SK-N-SH (cell line): ENCODE measurements around the gene RBM25.

Source experiments
- EP300 ChIP-seq, 2 experiments: IDR thresholded peaks; 2 replicates each; pipeline versions ENCODE4 v1.4.0 to v1.6.1; 2012; ENCODE audit warnings: borderline replicate concordance in 1 of 2, low read depth in 1 of 2, low read length in 1 of 2
- GABPA ChIP-seq: IDR thresholded peaks from 2 replicates; pipeline ENCODE4 v1.4.0; 2012; ENCODE audit warnings: low read depth, mild to moderate bottlenecking
- JUND ChIP-seq: IDR thresholded peaks from 2 replicates; pipeline ENCODE4 v1.4.0; 2012
- NFIC ChIP-seq: IDR thresholded peaks from 2 replicates; pipeline ENCODE4 v1.4.0; 2012; ENCODE audit warnings: borderline replicate concordance
- NRF1 ChIP-seq: IDR thresholded peaks from 2 replicates; pipeline ENCODE4 v1.6.1; 2012; ENCODE audit warnings: low read depth, mild to moderate bottlenecking, low read length
- POLR2AphosphoS5 ChIP-seq: IDR thresholded peaks from 2 replicates; pipeline ENCODE4 v1.6.1; 2012; ENCODE audit warnings: low read depth, low read length
- RAD21 ChIP-seq: IDR thresholded peaks from 2 replicates; pipeline ENCODE4 v1.6.1; 2012; ENCODE audit warnings: mild to moderate bottlenecking, low read length
- REST ChIP-seq: IDR thresholded peaks from 2 replicates; pipeline ENCODE4 v1.6.1; 2012; ENCODE audit warnings: mild to moderate bottlenecking, low read depth, low read length, moderate library complexity
- TAF1 ChIP-seq: IDR thresholded peaks from 2 replicates; pipeline ENCODE4 v1.6.1; 2012; ENCODE audit warnings: low read depth, mild to moderate bottlenecking, low read length, moderate library complexity, borderline replicate concordance
- TCF12 ChIP-seq: IDR thresholded peaks from 2 replicates; pipeline ENCODE4 v1.4.0; 2012
- TF ChIP-seq, protein P1 (sequence below): fragments of 200-600 bp; sonication (generic); IDR thresholded peaks from 2 replicates; pipeline ENCODE4 v1.6.1; 2017; ENCODE audit warnings: antibody characterized with exemption, mild to moderate bottlenecking, moderate library complexity
- TF ChIP-seq, protein P2 (sequence below): IDR thresholded peaks from 2 replicates; pipeline ENCODE4 v1.4.0; 2012; ENCODE audit warnings: low read depth
- TF ChIP-seq, protein P3 (sequence below): fragments of 150-350 bp; IDR thresholded peaks from 2 replicates; pipeline ENCODE4 v1.6.1; 2017; ENCODE audit warnings: antibody characterized with exemption, low read length, low read depth, borderline replicate concordance

DNA sequence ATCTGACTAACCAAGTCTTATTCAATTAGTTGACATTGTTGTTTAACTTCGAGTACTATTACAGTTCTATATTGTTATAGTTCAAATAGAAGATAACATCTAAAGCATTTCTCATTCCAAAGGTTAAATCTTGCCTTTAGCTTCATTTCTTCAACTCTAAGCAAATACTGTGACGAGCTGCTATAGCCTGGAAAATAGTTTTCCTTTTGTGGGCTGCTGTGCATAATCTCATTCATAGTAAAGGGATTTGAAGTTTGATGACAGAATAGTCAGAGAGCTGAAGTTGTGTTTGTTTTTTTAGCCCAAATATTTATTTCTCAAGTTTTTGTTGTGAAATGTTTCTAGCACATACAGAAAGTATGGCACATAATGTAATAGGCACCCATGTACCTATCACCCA, 91.4 kb downstream of the RBM25 start:
- TF ChIP-seq, protein P1, sequence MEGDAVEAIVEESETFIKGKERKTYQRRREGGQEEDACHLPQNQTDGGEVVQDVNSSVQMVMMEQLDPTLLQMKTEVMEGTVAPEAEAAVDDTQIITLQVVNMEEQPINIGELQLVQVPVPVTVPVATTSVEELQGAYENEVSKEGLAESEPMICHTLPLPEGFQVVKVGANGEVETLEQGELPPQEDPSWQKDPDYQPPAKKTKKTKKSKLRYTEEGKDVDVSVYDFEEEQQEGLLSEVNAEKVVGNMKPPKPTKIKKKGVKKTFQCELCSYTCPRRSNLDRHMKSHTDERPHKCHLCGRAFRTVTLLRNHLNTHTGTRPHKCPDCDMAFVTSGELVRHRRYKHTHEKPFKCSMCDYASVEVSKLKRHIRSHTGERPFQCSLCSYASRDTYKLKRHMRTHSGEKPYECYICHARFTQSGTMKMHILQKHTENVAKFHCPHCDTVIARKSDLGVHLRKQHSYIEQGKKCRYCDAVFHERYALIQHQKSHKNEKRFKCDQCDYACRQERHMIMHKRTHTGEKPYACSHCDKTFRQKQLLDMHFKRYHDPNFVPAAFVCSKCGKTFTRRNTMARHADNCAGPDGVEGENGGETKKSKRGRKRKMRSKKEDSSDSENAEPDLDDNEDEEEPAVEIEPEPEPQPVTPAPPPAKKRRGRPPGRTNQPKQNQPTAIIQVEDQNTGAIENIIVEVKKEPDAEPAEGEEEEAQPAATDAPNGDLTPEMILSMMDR = no peak
- TF ChIP-seq GABPA (no peak), RAD21 (no peak), REST (no peak), NFIC (no peak), POLR2AphosphoS5 (no peak), JUND (no peak), EP300 (IDR thresholded peaks at IDR 0.05; ENCODE audit: borderline replicate concordance in 1 of 2, low read depth in 1 of 2, low read length in 1 of 2) (no peak), TAF1 (no peak), TCF12 (no peak), NRF1 (no peak)
- TF ChIP-seq, protein P2, sequence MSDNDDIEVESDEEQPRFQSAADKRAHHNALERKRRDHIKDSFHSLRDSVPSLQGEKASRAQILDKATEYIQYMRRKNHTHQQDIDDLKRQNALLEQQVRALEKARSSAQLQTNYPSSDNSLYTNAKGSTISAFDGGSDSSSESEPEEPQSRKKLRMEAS = no peak
- TF ChIP-seq, protein P3, sequence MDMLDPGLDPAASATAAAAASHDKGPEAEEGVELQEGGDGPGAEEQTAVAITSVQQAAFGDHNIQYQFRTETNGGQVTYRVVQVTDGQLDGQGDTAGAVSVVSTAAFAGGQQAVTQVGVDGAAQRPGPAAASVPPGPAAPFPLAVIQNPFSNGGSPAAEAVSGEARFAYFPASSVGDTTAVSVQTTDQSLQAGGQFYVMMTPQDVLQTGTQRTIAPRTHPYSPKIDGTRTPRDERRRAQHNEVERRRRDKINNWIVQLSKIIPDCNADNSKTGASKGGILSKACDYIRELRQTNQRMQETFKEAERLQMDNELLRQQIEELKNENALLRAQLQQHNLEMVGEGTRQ = no peak
